Measurements from ENCODE around the gene ARHGEF19.

ARHGEF19 gene

GRCh38 chr1:16149146-16149545, 63.3 kb downstream of the ARHGEF19 start:
- no peak for DNase-seq (ENCODE audit: low read depth)
- no peak overlapping the region for H3K4me3 ChIP-seq (ENCODE audit: low read depth, low read length)
- no peak for TF ChIP-seq CTCF (IDR thresholded peaks at IDR 0.05; ENCODE audit: low read depth, low read length, missing control alignments)

- H3K4me3 ChIP-seq (ENCODE audit: low read depth, low read length) = no peak overlapping the region
- DNase-seq (ENCODE audit: low read depth) = no peak
- no peak for TF ChIP-seq CTCF (IDR thresholded peaks at IDR 0.05; ENCODE audit: low read depth, low read length, missing control alignments)
Measured at GRCh38 chr1:16148329-16149092, 63.9 kb downstream of the ARHGEF19 start.
